Erythroblast (primary cell): ENCODE results near the gene ECEL1.
"Not testable (repeated sequence)": the region's sequence is repeated elsewhere in the genome, so short reads cannot be mapped to it uniquely, and the experiment has no call there.

Experiments
- GATA1 ChIP-seq: IDR thresholded peaks from 2 replicates; pipeline ENCODE4 v1.6.1; 2011; ENCODE audit warnings: low read depth, mild to moderate bottlenecking, control low read depth, low read length, moderate library complexity
- POLR2A ChIP-seq: IDR thresholded peaks from 2 replicates; pipeline ENCODE4 v1.6.1; 2011; ENCODE audit warnings: mild to moderate bottlenecking, low read length

DNA sequence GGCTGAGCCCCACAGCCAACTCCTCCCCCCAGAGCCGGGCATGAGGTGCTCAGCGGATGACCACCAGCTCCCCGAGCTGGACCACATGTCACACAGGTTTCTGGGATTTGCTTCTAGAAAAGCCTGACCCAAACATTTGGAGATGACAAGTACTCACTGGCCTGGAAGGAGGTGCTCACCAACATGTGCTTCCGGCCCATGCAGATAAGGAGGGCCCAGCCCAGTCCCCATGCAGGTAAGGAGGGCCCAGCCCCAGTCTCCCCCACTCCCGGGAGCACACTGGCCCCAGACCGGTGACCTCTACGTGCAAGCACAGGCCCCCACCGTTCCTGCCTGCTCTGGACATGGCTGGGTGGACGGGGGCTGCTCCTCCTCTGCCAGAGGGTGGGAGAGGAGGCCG, 45.7 kb downstream of the ECEL1 start:
- TF ChIP-seq POLR2A, GATA1: not testable (repeated sequence)
